Lower lobe of right lung (tissue), 2 donors: Measurements from ENCODE around the gene ATAD3B. TPM values are rescaled to one million over a fixed set of nuclear protein-coding genes. Genes with fewer than 3 reads are reported as not detected.
A peak's percentile ranks its signal among the peaks of the same experiment; 100 is the strongest.
"Not testable (repeated sequence)": the region's sequence is repeated elsewhere in the genome, so short reads cannot be mapped to it uniquely, and the experiment has no call there.

Source experiments
- ATAC-seq, 2 donors: fragments of 200-7000 bp; cut with Tn5 transposase; one replicate each; pipeline ENCODE4 v1.9.1; 2020 to 2022; ENCODE audit warnings: mild to moderate bottlenecking in 2 of 2, moderate library complexity in 2 of 2
- DNase-seq: peaks from one replicate; pipeline ENCODE4 v3.0.0-alpha.2; 2020
- H3K27ac ChIP-seq: fragments of 200-600 bp; one replicate; pipeline ENCODE4 v1.8.0; 2022
- H3K27me3 ChIP-seq: fragments of 200-600 bp; one replicate; pipeline ENCODE4 v1.8.0; 2022; ENCODE audit warnings: low read depth
- H3K36me3 ChIP-seq: fragments of 200-600 bp; one replicate; pipeline ENCODE4 v1.8.0; 2022; ENCODE audit warnings: mild to moderate bottlenecking
- H3K4me1 ChIP-seq: fragments of 200-600 bp; one replicate; pipeline ENCODE4 v1.8.0; 2022
- H3K4me3 ChIP-seq: fragments of 200-600 bp; one replicate; pipeline ENCODE4 v1.8.0; 2022; ENCODE audit warnings: mild to moderate bottlenecking
- H3K9me3 ChIP-seq: fragments of 200-600 bp; one replicate; pipeline ENCODE4 v1.8.0; 2022
- intact Hi-C: fragments of 100-400 bp; cut with DNase I; formaldehyde crosslinking; loops from one replicate; pipeline ENCODE4 v1.11.0; 2022
- total RNA-seq: library from RNA; stranded (reverse); fragmentation: NEBNext Ultra II Directional; extraction: Animal tissue kit (Norgen Biotek cat#: 25700); gene quantifications from one replicate; pipeline ENCODE4 v1.2.1, GENCODE V29; 2021
- TF ChIP-seq, protein P1 (sequence below): fragments of 200-600 bp; IDR thresholded peaks from one replicate; pipeline ENCODE4 v1.8.0; 2022; ENCODE audit warnings: antibody characterized with exemption, mild to moderate bottlenecking
- donor health status: DM: no; HTN: yes; CAD: no; lungs with severe emphysema.

The ATAD3B gene
- total RNA-seq, 1 donor from 2014 or later = 19.0 TPM

DNA sequence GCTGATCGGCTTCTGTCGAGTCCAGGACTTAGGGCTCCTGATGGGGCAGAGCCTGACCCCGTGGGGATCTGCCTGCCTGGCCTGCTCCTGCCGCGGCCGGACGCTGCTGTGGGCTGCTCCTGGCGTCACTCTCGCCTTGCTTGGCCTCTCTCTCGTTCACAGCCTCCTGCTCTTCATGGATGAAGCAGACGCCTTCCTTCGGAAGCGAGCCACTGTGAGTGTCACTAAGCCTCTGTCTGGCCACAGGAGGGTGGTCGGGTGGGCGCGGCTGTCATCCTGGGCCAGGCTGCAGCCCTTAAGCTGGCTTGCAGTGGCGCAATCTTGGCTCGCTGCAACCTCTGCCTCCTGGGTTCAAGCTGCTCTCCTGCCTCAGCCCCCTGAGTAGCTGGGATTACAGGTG lies 16.1 kb downstream of the ATAD3B start:
- Histone ChIP-seq H3K4me1 (no peaks in the 10 kb centered on the region), H3K27ac (no peak overlapping the region), H3K4me3 (no peak overlapping the region), H3K27me3 (no peaks in the 10 kb centered on the region), H3K9me3 (no peaks in the 10 kb centered on the region), H3K36me3 (peaks cover 84% of the 10 kb centered on the region)
- DNase-seq (no peak), ATAC-seq (no peak)
- intact Hi-C loops = no loop called here
- TF ChIP-seq, protein P1, sequence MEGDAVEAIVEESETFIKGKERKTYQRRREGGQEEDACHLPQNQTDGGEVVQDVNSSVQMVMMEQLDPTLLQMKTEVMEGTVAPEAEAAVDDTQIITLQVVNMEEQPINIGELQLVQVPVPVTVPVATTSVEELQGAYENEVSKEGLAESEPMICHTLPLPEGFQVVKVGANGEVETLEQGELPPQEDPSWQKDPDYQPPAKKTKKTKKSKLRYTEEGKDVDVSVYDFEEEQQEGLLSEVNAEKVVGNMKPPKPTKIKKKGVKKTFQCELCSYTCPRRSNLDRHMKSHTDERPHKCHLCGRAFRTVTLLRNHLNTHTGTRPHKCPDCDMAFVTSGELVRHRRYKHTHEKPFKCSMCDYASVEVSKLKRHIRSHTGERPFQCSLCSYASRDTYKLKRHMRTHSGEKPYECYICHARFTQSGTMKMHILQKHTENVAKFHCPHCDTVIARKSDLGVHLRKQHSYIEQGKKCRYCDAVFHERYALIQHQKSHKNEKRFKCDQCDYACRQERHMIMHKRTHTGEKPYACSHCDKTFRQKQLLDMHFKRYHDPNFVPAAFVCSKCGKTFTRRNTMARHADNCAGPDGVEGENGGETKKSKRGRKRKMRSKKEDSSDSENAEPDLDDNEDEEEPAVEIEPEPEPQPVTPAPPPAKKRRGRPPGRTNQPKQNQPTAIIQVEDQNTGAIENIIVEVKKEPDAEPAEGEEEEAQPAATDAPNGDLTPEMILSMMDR = no peak

DNA sequence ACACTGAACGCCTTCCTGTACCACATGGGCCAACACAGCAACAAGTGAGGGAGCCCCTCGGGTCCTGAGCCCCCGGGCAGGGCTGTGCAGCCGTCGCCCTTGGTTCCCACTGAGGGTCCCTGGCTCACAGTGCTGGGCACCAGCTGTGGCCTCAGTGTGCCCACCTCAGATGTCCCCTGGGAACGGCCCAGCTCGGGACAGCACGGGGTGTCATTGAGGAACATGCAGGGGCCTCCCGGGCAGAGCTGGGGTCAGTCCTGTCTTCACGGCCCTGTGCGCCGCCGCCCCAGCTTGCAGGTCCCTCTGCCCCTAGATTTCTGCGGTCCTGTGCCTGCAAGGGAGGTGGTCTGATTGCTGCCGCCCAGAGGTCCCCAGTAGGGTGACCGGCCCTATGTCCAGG lies 17.7 kb downstream of the ATAD3B start:
- Histone ChIP-seq H3K9me3 (peaks cover 7% of the 10 kb centered on the region), H3K4me3 (no peak overlapping the region), H3K27ac (no peak overlapping the region), H3K4me1 (no peaks in the 10 kb centered on the region), H3K36me3 (peaks cover 69% of the 10 kb centered on the region), H3K27me3 (no peaks in the 10 kb centered on the region)
- intact Hi-C loops = no loop called here
- TF ChIP-seq, protein P1 = no peak
- ATAC-seq (no peak), DNase-seq (no peak)

DNA sequence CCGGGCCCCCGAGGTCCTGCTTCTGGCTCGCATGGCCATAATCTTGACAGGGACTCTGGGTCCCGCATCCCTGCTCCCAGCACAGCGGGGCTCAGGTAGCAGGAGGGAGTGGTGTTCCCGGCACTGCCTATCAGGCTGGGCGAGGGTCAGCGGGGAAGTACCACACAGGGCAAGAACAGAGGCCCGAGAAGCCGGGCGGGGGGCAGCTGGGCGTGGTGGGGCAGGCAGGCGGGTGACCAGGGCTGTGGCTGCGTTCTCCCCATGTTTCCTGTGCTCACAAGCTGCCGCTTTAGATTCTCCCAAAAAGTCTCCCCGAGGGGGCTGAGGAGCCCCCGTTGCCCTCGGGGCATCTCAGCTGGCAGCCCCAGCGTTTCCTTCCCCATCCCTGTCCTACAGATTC lies 18.3 kb downstream of the ATAD3B start:
- H3K27ac ChIP-seq = no peak overlapping the region
- peaks cover 7% of the 10 kb centered on the region for H3K9me3 ChIP-seq
- H3K4me1 ChIP-seq = no peaks in the 10 kb centered on the region
- peaks cover 72% of the 10 kb centered on the region for H3K36me3 ChIP-seq
- H3K4me3 ChIP-seq = no peak overlapping the region
- intact Hi-C loops = no loop called here
- TF ChIP-seq, protein P1 = no peak
- DNase-seq (no peak), ATAC-seq (no peak)
- no peaks in the 10 kb centered on the region for H3K27me3 ChIP-seq

DNA sequence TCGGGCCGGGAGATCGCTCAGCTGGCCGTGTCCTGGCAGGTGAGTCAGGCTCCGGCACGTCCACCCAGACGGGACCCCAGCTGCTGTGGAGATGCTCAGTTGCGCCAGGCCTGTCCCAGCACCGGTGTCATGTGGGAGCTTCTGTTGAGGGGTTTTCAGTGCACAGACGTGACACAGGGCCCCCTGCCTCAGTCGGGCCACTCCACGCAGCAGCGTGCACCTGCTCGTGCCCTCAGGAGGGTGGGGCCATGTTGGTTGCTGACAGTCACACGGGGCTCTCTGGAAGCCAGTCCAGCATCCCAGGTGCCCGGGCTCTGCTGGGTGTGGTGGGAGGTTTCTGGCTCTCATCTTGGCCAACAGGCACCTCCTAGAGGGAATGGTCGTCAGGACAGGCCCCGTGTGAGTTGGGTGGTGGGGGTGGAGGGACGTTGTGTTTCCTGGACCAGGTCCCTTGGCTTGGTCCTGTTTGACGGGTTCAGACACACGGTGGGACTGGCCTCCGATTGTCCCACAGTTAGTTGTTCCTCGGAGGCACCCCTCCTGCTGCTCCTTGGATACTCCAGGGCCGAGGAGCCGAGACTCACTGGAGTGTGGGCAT lies 19.2 kb downstream of the ATAD3B start:
- Histone ChIP-seq H3K27ac (no peak overlapping the region), H3K36me3 (peaks cover 72% of the 10 kb centered on the region)
- DNase-seq = no peak

DNA sequence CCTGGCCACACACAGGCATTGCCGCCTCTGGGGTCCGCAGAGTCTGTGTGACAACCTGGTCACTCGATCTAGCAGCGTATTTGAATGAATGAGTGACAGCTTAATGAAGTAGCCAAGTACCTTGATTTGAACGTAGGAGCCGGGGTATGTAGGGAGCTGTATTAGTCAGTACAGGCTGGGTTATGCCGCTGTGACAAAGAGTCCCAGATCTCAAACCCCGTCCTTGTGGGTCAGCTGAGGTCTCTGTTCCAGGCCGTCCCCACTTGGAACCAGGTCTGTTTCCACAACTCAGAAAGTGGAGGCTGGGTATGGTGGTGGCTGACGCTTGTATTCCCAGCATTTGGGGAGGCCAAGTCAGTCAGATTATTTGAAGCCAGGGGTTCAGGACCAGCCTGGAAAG lies 20.0 kb downstream of the ATAD3B start:
- H3K4me3 ChIP-seq = no peak overlapping the region

More for the DNA sequence above, 19.2 kb downstream of the ATAD3B start:
- Histone ChIP-seq H3K9me3 (peaks cover 7% of the 10 kb centered on the region), H3K4me3 (no peak overlapping the region), H3K27me3 (no peaks in the 10 kb centered on the region), H3K4me1 (no peaks in the 10 kb centered on the region)
- no peak for ATAC-seq
- intact Hi-C loops = no loop called here
- TF ChIP-seq, protein P1 = no peak

DNA sequence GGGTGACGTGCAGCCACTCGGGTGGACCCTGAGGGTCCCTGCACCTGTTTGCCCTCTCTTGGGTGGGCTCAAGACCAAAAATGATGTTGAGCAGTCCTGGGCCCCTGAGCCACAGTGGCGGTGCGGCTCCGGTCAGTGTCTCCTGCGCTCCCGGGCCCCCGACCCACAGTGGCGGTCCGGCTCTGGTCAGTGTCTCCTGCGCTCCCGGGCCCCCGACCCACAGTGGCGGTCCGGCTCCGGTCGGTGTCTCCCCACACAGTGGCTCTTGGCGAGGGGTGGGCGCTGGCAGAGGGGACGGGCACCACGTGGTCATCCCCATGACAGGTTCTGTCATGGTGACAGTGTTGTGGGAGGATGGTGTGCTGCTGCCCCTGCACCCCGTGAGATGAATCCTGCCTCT lies 22.7 kb downstream of the ATAD3B start:
- intact Hi-C loops, H3K27me3 ChIP-seq, H3K4me1 ChIP-seq, DNase-seq, H3K4me3 ChIP-seq, H3K9me3 ChIP-seq, ATAC-seq, H3K27ac ChIP-seq: not testable (repeated sequence)
- peaks cover 41% of the 10 kb centered on the region for H3K36me3 ChIP-seq

More for the DNA sequence above, 20.0 kb downstream of the ATAD3B start:
- Histone ChIP-seq H3K4me1 (no peaks in the 10 kb centered on the region), H3K27ac (no peak overlapping the region), H3K36me3 (peaks cover 67% of the 10 kb centered on the region), H3K27me3 (no peaks in the 10 kb centered on the region), H3K9me3 (peaks cover 7% of the 10 kb centered on the region)
- no peak for DNase-seq
- intact Hi-C loops = no loop called here
- ATAC-seq = no peak
- TF ChIP-seq, protein P1 = no peak

DNA sequence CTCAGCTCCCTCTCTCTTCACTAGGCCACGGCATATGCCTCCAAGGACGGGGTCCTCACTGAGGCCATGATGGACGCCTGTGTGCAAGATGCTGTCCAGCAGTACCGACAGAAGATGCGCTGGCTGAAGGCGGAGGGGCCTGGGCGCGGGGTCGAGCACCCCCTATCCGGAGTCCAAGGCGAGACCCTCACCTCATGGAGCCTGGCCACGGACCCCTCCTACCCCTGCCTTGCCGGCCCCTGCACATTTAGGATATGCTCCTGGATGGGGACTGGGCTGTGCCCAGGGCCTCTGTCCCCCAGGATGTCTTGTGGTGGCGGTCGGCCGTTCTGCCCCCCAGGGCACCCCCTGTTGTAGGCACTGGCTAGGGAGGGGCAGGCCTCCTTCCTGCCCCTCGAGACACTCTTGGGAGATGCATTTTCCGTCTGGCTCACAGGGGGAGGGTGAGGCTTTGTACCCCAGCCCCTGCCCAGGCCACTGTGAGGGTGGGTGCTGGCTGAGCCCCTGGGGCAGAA lies 24.0 kb downstream of the ATAD3B start:
- peaks cover 29% of the 10 kb centered on the region for H3K36me3 ChIP-seq
- H3K27ac ChIP-seq, DNase-seq, intact Hi-C loops, H3K4me3 ChIP-seq, H3K9me3 ChIP-seq, H3K27me3 ChIP-seq, H3K4me1 ChIP-seq: not testable (repeated sequence)
- ATAC-seq = peak; percentile 4 to 10
